ENCODE data around the gene C22orf39. TPM values are rescaled to one million over a fixed set of nuclear protein-coding genes. Genes with fewer than 3 reads are reported as not detected.

The C22orf39 gene, protein sequence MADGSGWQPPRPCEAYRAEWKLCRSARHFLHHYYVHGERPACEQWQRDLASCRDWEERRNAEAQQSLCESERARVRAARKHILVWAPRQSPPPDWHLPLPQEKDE
- 33.4 to 36.8 TPM (median 34.0 TPM) in 3 replicates for total RNA-seq

DNA sequence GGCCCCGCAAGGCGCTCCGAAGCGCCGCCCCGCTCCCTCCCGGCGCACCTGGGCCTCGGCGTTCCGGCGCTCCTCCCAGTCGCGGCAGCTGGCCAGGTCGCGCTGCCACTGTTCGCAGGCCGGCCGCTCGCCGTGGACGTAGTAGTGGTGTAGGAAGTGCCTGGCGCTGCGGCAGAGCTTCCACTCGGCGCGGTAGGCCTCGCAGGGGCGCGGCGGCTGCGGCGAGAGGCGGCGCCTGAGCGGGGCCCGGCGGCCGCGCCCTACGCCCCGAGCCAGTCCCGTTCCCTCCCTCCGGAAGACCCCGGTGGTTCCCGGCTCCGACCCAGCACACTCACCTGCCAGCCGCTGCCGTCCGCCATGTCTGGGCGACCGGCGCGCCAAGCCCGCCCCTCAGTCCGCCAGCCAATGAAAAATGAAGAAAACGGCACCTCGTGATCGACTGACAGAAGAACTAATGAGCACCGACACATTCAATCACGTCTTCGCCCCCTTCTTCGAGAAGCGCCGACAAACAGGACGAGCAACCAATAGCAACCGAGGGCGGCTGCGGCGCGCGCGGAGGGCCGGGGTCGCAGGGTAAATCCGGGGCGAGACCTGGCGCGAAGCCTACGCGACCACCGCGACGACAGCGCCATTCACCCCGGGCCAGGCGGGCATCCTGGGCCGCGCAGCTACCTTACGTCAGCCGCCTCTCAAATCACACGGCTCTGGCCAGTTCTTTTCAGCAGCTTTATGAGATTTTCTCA lies at the start of gene C22orf39:
TSS of gene C22orf39 (minus strand) at position 382 of the 746 bp plus-strand sequence. CDS start at position 359, 23 bp downstream.
- Mint-ChIP-seq H3K27me3 (ENCODE audit: low read depth) (no peaks in the 10 kb centered on the region), H3K36me3 (peaks cover 4% of the 10 kb centered on the region), H3K4me1 (peaks cover 25% of the 10 kb centered on the region), H3K4me3 (peak within 1 kb of the TSS; percentile 88), H3K9me3 (no peaks in the 10 kb centered on the region), H3K27ac (peak within 1 kb of the TSS; percentile 96)
- DNase-seq (ENCODE audit: low spot score in 2 of 2, unreplicated experiment in 2 of 2) = peak; percentile 60 to 87
- TF ChIP-seq, protein P1, sequence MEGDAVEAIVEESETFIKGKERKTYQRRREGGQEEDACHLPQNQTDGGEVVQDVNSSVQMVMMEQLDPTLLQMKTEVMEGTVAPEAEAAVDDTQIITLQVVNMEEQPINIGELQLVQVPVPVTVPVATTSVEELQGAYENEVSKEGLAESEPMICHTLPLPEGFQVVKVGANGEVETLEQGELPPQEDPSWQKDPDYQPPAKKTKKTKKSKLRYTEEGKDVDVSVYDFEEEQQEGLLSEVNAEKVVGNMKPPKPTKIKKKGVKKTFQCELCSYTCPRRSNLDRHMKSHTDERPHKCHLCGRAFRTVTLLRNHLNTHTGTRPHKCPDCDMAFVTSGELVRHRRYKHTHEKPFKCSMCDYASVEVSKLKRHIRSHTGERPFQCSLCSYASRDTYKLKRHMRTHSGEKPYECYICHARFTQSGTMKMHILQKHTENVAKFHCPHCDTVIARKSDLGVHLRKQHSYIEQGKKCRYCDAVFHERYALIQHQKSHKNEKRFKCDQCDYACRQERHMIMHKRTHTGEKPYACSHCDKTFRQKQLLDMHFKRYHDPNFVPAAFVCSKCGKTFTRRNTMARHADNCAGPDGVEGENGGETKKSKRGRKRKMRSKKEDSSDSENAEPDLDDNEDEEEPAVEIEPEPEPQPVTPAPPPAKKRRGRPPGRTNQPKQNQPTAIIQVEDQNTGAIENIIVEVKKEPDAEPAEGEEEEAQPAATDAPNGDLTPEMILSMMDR (IDR thresholded peaks at IDR 0.05; ENCODE audit: unreplicated experiment) = no peak

DNA sequence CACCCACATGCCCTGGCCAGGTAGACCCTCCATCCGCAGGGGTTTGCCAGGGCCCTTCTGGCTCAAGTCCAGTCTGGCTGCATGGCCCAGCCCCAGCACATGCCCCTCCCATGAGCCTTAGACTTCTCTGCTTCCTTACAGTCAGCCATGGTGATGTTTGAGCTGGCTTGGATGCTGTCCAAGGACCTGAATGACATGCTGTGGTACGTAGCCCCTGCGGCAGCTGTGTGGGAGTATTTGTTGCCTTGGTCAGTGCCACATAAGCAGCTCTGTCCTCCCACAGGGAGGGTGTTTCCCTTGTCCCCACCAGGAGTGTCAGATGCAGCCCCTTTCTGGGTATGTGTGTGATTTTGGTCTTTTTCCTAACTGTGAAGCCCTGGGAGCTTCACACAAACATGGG lies 49.7 kb upstream of the C22orf39 start:
- no peaks in the 10 kb centered on the region for H3K9me3 Mint-ChIP-seq
- peaks cover 1% of the 10 kb centered on the region for H3K4me1 Mint-ChIP-seq
- H3K27me3 Mint-ChIP-seq (ENCODE audit: low read depth) = no peaks in the 10 kb centered on the region
- H3K4me3 Mint-ChIP-seq = no peak overlapping the region
- DNase-seq (ENCODE audit: low spot score in 2 of 2, unreplicated experiment in 2 of 2) = no peak
- TF ChIP-seq, protein P1 (IDR thresholded peaks at IDR 0.05; ENCODE audit: unreplicated experiment) = no peak
- H3K27ac Mint-ChIP-seq = no peak overlapping the region
- peaks cover 9% of the 10 kb centered on the region for H3K36me3 Mint-ChIP-seq

DNA sequence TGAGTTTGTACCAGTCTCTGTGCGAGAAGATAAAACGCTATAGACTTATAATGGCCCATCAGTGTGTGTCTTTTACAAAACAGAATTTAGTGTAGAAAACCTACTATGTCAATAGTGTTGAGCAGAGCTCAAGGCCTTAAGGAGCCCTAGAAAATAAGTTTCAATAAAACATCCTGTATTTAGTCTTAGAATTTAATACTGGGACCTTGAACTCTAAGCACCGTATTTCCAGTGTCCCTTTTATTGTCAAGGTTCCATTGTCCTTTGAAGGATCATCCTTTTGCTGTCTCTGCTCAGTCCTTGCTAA lies 48.8 kb upstream of the C22orf39 start:
- no peak overlapping the region for H3K27ac Mint-ChIP-seq
- peaks cover 9% of the 10 kb centered on the region for H3K36me3 Mint-ChIP-seq
- H3K9me3 Mint-ChIP-seq = no peaks in the 10 kb centered on the region
- TF ChIP-seq, protein P1 (IDR thresholded peaks at IDR 0.05; ENCODE audit: unreplicated experiment) = no peak
- H3K27me3 Mint-ChIP-seq (ENCODE audit: low read depth) = no peaks in the 10 kb centered on the region
- H3K4me1 Mint-ChIP-seq = peaks cover 1% of the 10 kb centered on the region
- DNase-seq (ENCODE audit: low spot score in 2 of 2, unreplicated experiment in 2 of 2) = no peak
- no peak overlapping the region for H3K4me3 Mint-ChIP-seq

DNA sequence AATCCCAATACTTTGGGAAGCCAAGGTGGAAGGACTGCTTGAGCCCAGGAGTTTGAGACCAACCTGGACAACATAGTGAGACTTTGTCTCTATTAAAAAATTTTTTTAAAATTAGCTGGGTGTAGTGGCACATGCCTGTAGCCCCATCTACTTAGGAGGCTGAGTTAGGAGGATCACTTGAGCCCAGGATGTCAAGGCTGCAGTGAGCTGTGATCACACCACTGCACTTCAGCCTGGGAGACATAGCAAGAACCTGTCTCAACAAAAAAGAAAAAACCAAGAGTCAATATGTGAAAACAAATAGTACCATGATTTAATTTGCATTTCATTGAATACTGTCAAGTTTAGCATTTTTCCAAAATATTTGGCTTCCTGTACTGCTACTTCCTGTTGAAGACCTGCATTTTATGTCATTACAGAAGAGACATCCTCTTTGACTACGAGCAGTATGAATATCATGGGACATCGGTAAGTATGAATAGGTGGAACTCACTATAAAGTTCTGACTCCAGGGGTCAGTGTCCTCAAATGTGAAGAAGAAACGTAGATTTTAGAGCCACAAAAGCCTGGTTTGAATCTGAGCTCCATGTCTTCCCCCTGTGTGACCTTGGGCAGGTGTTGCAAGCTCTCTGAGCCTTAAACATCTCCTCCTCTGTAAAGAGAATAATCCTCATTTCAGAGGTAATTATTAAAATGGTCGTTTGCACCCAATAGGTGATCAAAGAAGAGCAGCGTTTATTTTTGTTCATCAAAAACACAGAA lies 48.2 kb upstream of the C22orf39 start:
- no peak overlapping the region for H3K4me3 Mint-ChIP-seq
- no peak for DNase-seq (ENCODE audit: low spot score in 2 of 2, unreplicated experiment in 2 of 2)
- H3K9me3 Mint-ChIP-seq = no peaks in the 10 kb centered on the region
- no peak overlapping the region for H3K27ac Mint-ChIP-seq
- H3K27me3 Mint-ChIP-seq (ENCODE audit: low read depth) = no peaks in the 10 kb centered on the region
- H3K36me3 Mint-ChIP-seq = peaks cover 9% of the 10 kb centered on the region
- H3K4me1 Mint-ChIP-seq = peaks cover 1% of the 10 kb centered on the region
- TF ChIP-seq, protein P1 (IDR thresholded peaks at IDR 0.05; ENCODE audit: unreplicated experiment) = no peak

DNA sequence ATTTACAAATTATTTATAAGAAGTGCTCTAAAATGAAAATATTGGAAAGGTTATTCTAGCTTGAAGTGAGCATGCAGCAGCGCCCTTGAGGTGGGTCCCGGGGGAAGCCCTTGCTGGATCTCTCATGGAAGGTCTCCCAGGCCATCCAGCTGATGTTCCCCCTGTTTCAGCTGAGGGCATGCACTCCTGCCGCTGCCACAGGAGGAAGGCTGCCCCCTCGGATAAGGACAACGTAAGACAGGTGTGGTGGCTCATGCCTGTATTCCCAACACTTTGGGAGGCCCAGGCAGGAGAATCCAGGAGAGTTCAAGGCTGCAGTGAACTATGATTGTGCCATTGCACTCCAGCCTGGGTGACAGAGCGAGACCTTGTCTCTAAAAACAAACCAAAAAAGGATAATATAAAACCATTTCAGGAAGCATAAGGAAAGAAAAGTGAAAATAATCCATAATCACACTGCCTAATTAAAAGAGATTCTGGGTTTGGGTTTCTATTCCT lies 47.2 kb upstream of the C22orf39 start:
- no peaks in the 10 kb centered on the region for H3K9me3 Mint-ChIP-seq
- no peak for DNase-seq (ENCODE audit: low spot score in 2 of 2, unreplicated experiment in 2 of 2)
- H3K4me1 Mint-ChIP-seq = peaks cover 1% of the 10 kb centered on the region
- TF ChIP-seq, protein P1 (IDR thresholded peaks at IDR 0.05; ENCODE audit: unreplicated experiment) = no peak
- peaks cover 9% of the 10 kb centered on the region for H3K36me3 Mint-ChIP-seq
- H3K27me3 Mint-ChIP-seq (ENCODE audit: low read depth) = no peaks in the 10 kb centered on the region
- H3K4me3 Mint-ChIP-seq = no peak overlapping the region
- no peak overlapping the region for H3K27ac Mint-ChIP-seq

Measured in mesothelial cell of epicardium (in vitro differentiated cells).